HCT116 (cell line): ENCODE results near the gene GRM4. TPM values are rescaled to one million over a fixed set of nuclear protein-coding genes. Genes with fewer than 3 reads are reported as not detected.

ENCODE experiments used
- ATAC-seq: fragments of 200-7000 bp; cut with Tn5 transposase; 2 replicates; pipeline ENCODE4 v1.9.1; 2020; ENCODE audit warnings: mild to moderate bottlenecking, moderate library complexity
- BruUV-seq: library from RNA; stranded (reverse); fragments of 400-500 nt; replicated peaks from 2 replicates; lab custom pipeline; 2021; lab: Mats Ljungman, UMichigan
- CTCF ChIA-PET: fragments of 300-600 bp; sonication (Branson Sonifier 250); formaldehyde crosslinking; loops from one replicate; lab custom pipeline; 2021; ENCODE audit warnings: antibody characterized with exemption; lab: Charles Lee
- POLR2A ChIA-PET: fragments of 300-600, 350-600 bp; sonication (Branson Sonifier 250); formaldehyde crosslinking; loops from one replicate; lab custom pipeline; 2021; ENCODE audit warnings: antibody characterized with exemption; lab: Charles Lee
- RAD21 ChIA-PET, 2 experiments: fragments of 300-600 bp; sonication (Branson Sonifier 250); formaldehyde crosslinking; loops; one replicate each; lab custom pipeline; 2023; ENCODE audit warnings: low total read pairs in 2 of 2; ENCODE audit not compliant: uncharacterized antibody in 2 of 2, unreplicated experiment in 2 of 2, low non-redundant PET in 1 of 2; lab: Charles Lee
- DNase-seq: peaks from one replicate; pipeline ENCODE4 v3.0.0-alpha.2; 2010; ENCODE audit warnings: low read depth, low spot score
- H2AFZ ChIP-seq: fragments of 200-600 bp; shearing (Covaris generic), sonication (generic); 2 replicates; pipeline ENCODE4 v1.6.1; 2017; ENCODE audit warnings: low read depth, mixed run types, mixed read lengths, antibody characterized with exemption, low read length; ENCODE audit not compliant: poor library complexity, severe bottlenecking
- H3K27ac ChIP-seq: 2 replicates; pipeline ENCODE4 v1.5.1; 2012; ENCODE audit warnings: low read depth, low read length
- H3K27me3 ChIP-seq: fragments of 200-600 bp; sonication (generic); 2 replicates; pipeline ENCODE4 v1.6.1; 2016; ENCODE audit warnings: mixed run types, low read length, mixed read lengths; ENCODE audit not compliant: insufficient read depth
- H3K36me3 ChIP-seq, 2 experiments: fragments of 200-500 bp in 1 of 2; fragments of 200-600 bp in 1 of 2; sonication (Bioruptor generic) in 1 of 2; sonication (generic) in 1 of 2; 2 replicates each; pipeline versions ENCODE4 v1.5.1 to v1.6.1; 2014 to 2016; ENCODE audit warnings: low read length in 2 of 2, inconsistent platforms in 1 of 2, mixed read lengths in 1 of 2, mixed run types in 1 of 2; ENCODE audit not compliant: insufficient read depth in 2 of 2, control insufficient read depth in 1 of 2
- H3K4me1 ChIP-seq, 2 experiments: fragments of 200-600 bp in 1 of 2; sonication (generic) in 1 of 2; 2 replicates each; pipeline versions ENCODE4 v1.5.1 to v1.6.1; 2012 to 2017; ENCODE audit warnings: low read length in 2 of 2, inconsistent platforms in 1 of 2, mild to moderate bottlenecking in 1 of 2, mixed read lengths in 1 of 2, mixed run types in 1 of 2, moderate library complexity in 1 of 2; ENCODE audit not compliant: insufficient read depth in 2 of 2, control insufficient read depth in 1 of 2
- H3K4me2 ChIP-seq: fragments of 200-600 bp; sonication (generic); 2 replicates; pipeline ENCODE4 v1.6.1; 2017; ENCODE audit warnings: mixed run types, low read length, mixed read lengths
- H3K4me3 ChIP-seq, 2 experiments: fragments of 200-600 bp in 1 of 2; sonication (generic) in 1 of 2; replicated peaks in 1 of 2; 2 replicates each; pipeline ENCODE4 v1.5.1; 2011 to 2016; ENCODE audit warnings: low read length in 2 of 2, control low read depth in 1 of 2, low read depth in 1 of 2, mild to moderate bottlenecking in 1 of 2, mixed read lengths in 1 of 2, mixed run types in 1 of 2
- H3K79me2 ChIP-seq: fragments of 200-600 bp; sonication (generic); 2 replicates; pipeline ENCODE4 v1.6.1; 2017; ENCODE audit warnings: mild to moderate bottlenecking, mixed run types, low read length, moderate library complexity, mixed read lengths; ENCODE audit not compliant: insufficient read depth
- H3K9ac ChIP-seq: fragments of 200-600 bp; sonication (generic); 2 replicates; pipeline ENCODE4 v1.6.1; 2016; ENCODE audit warnings: low read length, mixed read lengths
- H3K9me2 ChIP-seq: fragments of 200-600 bp; sonication (generic), shearing (Covaris generic); 2 replicates; pipeline ENCODE4 v1.6.1; 2017; ENCODE audit warnings: mixed run types, mild to moderate bottlenecking, moderate library complexity; ENCODE audit not compliant: insufficient read depth
- H3K9me3 ChIP-seq, 2 experiments: fragments of 200-500 bp in 1 of 2; fragments of 200-600 bp in 1 of 2; sonication (Bioruptor generic) in 1 of 2; sonication (generic) in 1 of 2; 2 replicates each; pipeline ENCODE4 v1.6.1; 2014 to 2017; ENCODE audit warnings: low read length in 2 of 2, mixed read lengths in 2 of 2, inconsistent platforms in 1 of 2, low read depth in 1 of 2, mild to moderate bottlenecking in 1 of 2, mixed run types in 1 of 2, moderate library complexity in 1 of 2; ENCODE audit not compliant: control insufficient read depth in 1 of 2, insufficient read depth in 1 of 2
- H4K20me1 ChIP-seq: fragments of 200-600 bp; sonication (generic), shearing (Covaris generic); 2 replicates; pipeline ENCODE4 v1.6.1; 2017; ENCODE audit warnings: mixed run types, mild to moderate bottlenecking, moderate library complexity; ENCODE audit not compliant: insufficient read depth
- CEBPB ChIP-seq: IDR thresholded peaks from 2 replicates; pipeline ENCODE4 v1.6.1; 2012; ENCODE audit warnings: low read depth
- EGR1 ChIP-seq: IDR thresholded peaks from 2 replicates; pipeline ENCODE4 v1.6.1; 2012; ENCODE audit warnings: low read depth
- ELF1 ChIP-seq: IDR thresholded peaks from 2 replicates; pipeline ENCODE4 v1.6.1; 2012; ENCODE audit warnings: low read depth, borderline replicate concordance
- EZH2 ChIP-seq: fragments of 200-600 bp; sonication (generic); IDR thresholded peaks from 2 replicates; pipeline ENCODE4 v1.6.1; 2017; ENCODE audit warnings: antibody characterized with exemption, mixed run types
- EZH2phosphoT487 ChIP-seq: fragments of 200-600 bp; IDR thresholded peaks from 2 replicates; pipeline ENCODE4 v1.6.1; 2018; ENCODE audit warnings: antibody characterized with exemption, borderline replicate concordance
- JUND ChIP-seq: IDR thresholded peaks from 2 replicates; pipeline ENCODE4 v1.6.1; 2012
- MAX ChIP-seq: IDR thresholded peaks from 2 replicates; pipeline ENCODE4 v1.6.1; 2012
- POLR2AphosphoS5 ChIP-seq: IDR thresholded peaks from 2 replicates; pipeline ENCODE4 v1.6.1; 2011; ENCODE audit warnings: mild to moderate bottlenecking, low read depth, low read length, moderate library complexity
- RAD21 ChIP-seq: IDR thresholded peaks from 2 replicates; pipeline ENCODE4 v1.6.1; 2012; ENCODE audit warnings: low read depth, mild to moderate bottlenecking
- REST ChIP-seq: IDR thresholded peaks from 2 replicates; pipeline ENCODE4 v1.6.1; 2012; ENCODE audit warnings: low read depth
- SIN3A ChIP-seq: IDR thresholded peaks from 2 replicates; pipeline ENCODE4 v1.6.1; 2012; ENCODE audit warnings: low read depth
- TCF7L2 ChIP-seq: IDR thresholded peaks from 2 replicates; pipeline ENCODE4 v1.7.0; 2011; ENCODE audit warnings: borderline replicate concordance, inconsistent platforms; ENCODE audit not compliant: insufficient read depth, insufficient read length; ENCODE audit errors: extremely low read depth
- ZFX ChIP-seq: fragments of 450-650 bp; IDR thresholded peaks from 2 replicates; pipeline ENCODE4 v1.6.1; 2017
- ZNF274 ChIP-seq: fragments of 200-500 bp; sonication (Bioruptor generic); IDR thresholded peaks from 2 replicates; pipeline ENCODE4 v1.6.1; 2014; ENCODE audit warnings: mild to moderate bottlenecking, low read depth, low read length, inconsistent platforms
- intact Hi-C: fragments of 100-400 bp; cut with micrococcal nuclease; formaldehyde crosslinking; loops from 2 replicates; pipeline ENCODE4 v1.10.0; 2022
- total RNA-seq: library from RNA; stranded (reverse); gene quantifications from one replicate; pipeline ENCODE4 v1.2.1, GENCODE V29; 2021; ENCODE audit not compliant: unreplicated experiment
- TF ChIP-seq, protein P1 (sequence below): IDR thresholded peaks from 2 replicates; pipeline ENCODE4 v1.6.1; 2011; ENCODE audit warnings: mild to moderate bottlenecking, low read length, moderate library complexity; ENCODE audit not compliant: insufficient replicate concordance; ENCODE audit errors: extremely low read depth
- TF ChIP-seq, protein P2 (sequence below): IDR thresholded peaks from 2 replicates; pipeline ENCODE4 v1.6.1; 2012

GRM4 gene
- total RNA-seq, 1 experiment from 2014 or later = 2.6 TPM

DNA sequence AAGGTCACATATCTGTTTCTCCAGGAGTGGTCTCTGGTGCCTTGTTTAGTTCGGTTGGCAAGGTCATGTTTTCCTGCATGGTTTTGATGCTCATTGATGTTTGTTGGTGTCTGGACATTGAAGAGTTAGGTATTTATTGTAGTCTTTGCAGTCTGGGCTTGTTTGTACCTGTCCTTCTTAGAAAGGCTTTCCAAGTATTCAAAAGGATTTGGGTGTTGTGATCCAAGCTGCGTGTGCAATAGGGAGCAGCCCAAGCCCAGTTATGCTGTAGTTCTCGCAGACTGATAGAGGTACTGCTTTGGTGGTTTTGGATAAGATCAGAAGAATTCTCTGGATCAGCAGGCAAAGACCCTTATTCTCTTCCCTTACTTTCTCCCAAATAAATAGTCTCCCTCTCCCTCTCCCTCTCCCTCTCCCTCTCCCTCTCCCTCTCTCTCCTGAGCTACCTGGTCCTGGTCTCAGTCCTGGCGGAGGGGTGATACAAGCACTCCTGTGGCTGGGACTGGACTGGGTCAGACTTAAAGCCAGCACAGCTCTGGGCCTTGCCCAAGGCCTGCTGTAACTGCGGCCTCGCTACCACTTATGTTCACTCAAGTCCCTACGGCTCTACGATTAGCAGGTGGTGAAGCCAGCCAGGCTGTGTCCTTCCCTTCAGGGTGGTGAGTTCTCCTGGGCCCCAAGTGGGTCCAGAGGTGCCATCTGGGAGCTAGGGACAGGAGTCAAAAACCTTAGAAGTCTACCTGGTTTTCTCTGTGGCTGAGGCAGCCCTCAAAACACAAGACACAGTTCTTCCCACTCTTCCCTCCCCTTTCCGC, 27.3 kb upstream of the GRM4 start (continued):
- TF ChIP-seq, protein P1, sequence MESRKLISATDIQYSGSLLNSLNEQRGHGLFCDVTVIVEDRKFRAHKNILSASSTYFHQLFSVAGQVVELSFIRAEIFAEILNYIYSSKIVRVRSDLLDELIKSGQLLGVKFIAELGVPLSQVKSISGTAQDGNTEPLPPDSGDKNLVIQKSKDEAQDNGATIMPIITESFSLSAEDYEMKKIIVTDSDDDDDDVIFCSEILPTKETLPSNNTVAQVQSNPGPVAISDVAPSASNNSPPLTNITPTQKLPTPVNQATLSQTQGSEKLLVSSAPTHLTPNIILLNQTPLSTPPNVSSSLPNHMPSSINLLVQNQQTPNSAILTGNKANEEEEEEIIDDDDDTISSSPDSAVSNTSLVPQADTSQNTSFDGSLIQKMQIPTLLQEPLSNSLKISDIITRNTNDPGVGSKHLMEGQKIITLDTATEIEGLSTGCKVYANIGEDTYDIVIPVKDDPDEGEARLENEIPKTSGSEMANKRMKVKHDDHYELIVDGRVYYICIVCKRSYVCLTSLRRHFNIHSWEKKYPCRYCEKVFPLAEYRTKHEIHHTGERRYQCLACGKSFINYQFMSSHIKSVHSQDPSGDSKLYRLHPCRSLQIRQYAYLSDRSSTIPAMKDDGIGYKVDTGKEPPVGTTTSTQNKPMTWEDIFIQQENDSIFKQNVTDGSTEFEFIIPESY = no peak
- TF ChIP-seq POLR2AphosphoS5 = no peak

GRCh38 chr6:34170346-34170745, 24.5 kb upstream of the GRM4 start:
- ChIA-PET POLR2A (interaction anchor here (0.9 kb wide), 1 partner anchor 31 kb away, joined by 5 read pairs; no protein-coding TSS in a partner anchor), RAD21 (no interaction called here), CTCF (interaction anchor here (1.1 kb wide), 1 partner anchor 16 kb away, joined by 3 read pairs; no protein-coding TSS in a partner anchor)
- BruUV-seq = no TSS peak
- no peak for DNase-seq
- H3K4me3 ChIP-seq = no peak overlapping the region
- H3K27me3 ChIP-seq = no peaks in the 10 kb centered on the region
- intact Hi-C loops = no loop called here
- H3K79me2 ChIP-seq = no peaks in the 10 kb centered on the region
- no peak overlapping the region for H3K4me2 ChIP-seq
- no peak overlapping the region for H2AFZ ChIP-seq
- H3K9me3 ChIP-seq = no peaks in the 10 kb centered on the region
- no peak overlapping the region for H3K27ac ChIP-seq
- no peaks in the 10 kb centered on the region for H4K20me1 ChIP-seq
- ATAC-seq = no peak
- no peaks in the 10 kb centered on the region for H3K4me1 ChIP-seq
- no peak overlapping the region for H3K9ac ChIP-seq
- H3K9me2 ChIP-seq = no peaks in the 10 kb centered on the region
- no peaks in the 10 kb centered on the region for H3K36me3 ChIP-seq
- TF ChIP-seq POLR2AphosphoS5 (no peak), RAD21 (no peak), JUND (no peak), TCF7L2 (no peak), SIN3A (no peak), EZH2phosphoT487 (no peak), ZFX (no peak), ELF1 (no peak), MAX (no peak), ZNF274 (no peak), EGR1 (no peak), CEBPB (no peak), REST (no peak), EZH2 (no peak)
- TF ChIP-seq, protein P2, sequence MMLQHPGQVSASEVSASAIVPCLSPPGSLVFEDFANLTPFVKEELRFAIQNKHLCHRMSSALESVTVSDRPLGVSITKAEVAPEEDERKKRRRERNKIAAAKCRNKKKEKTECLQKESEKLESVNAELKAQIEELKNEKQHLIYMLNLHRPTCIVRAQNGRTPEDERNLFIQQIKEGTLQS = no peak
- TF ChIP-seq, protein P1 = no peak
